Gastrocnemius medialis (tissue), 4 donors: ENCODE data around the gene SEMA3A.

ENCODE experiments used
- CTCF ChIP-seq, 5 experiments: fragments of 450-650 bp in 3 of 5; fragments of 200-600 bp in 2 of 5; sonication (generic) in 2 of 5; IDR thresholded peaks in 4 of 5; conservative IDR thresholded peaks in 1 of 5; 1 replicate in 4 of 5; 2 replicates in 1 of 5; pipeline ENCODE4 v1.5.1; 2016 to 2019; ENCODE audit warnings: antibody characterized with exemption in 5 of 5, mild to moderate bottlenecking in 3 of 5, moderate library complexity in 3 of 5
- POLR2A ChIP-seq, 2 donors: fragments of 450-650 bp; IDR thresholded peaks; one replicate each; pipeline ENCODE4 v1.6.1; 2017; ENCODE audit warnings: antibody characterized with exemption in 2 of 2, mild to moderate bottlenecking in 2 of 2, moderate library complexity in 2 of 2

DNA sequence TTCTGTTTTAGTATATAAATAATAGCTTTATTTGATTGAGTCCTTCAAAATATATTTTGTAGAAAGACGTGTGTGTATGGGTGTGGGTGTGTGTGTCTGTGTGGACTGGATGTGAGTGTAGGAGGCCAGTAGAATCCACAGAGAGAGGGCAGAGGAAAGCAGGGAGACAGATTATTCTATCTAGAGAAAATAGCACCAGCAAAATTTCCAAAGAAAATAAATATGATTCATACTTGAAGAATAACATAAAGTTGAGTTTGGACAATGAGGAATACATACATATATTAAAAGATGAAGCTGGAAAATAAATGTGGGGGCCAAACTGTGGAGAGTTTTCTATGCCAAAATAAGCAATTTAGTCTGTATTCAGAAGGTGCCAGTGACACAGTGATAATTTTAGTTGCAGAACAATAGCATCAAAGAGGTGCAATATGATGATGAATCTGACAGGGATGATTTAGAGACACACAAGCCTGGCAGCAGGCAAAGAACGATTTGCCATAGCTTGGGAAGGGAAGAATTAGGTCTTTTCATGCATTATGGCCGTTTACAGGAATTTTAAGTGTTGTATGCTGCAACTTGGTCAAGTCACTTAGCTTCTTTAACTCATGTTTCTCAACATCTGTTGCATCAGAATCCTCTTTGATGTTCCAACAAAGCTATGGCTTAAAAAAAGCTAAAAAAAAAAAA lies 121.3 kb downstream of the SEMA3A start:
- no peak for TF ChIP-seq CTCF (IDR thresholded peaks at IDR 0.05 in 4 of 5, conservative IDR thresholded peaks at IDR 0.05 in 1 of 5)
- TF ChIP-seq POLR2A (IDR thresholded peaks at IDR 0.05): no peak
